NCI-H2171 treated with DMSO at 0.1 percent for 48 hours (cell line): Measurements from ENCODE around the gene TECRL.

Experiments used
- DNase-seq: peaks from one replicate; lab custom pipeline; 2025; lab: John Stamatoyannopoulos, UW

The TECRL gene, protein sequence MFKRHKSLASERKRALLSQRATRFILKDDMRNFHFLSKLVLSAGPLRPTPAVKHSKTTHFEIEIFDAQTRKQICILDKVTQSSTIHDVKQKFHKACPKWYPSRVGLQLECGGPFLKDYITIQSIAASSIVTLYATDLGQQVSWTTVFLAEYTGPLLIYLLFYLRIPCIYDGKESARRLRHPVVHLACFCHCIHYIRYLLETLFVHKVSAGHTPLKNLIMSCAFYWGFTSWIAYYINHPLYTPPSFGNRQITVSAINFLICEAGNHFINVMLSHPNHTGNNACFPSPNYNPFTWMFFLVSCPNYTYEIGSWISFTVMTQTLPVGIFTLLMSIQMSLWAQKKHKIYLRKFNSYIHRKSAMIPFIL

DNA sequence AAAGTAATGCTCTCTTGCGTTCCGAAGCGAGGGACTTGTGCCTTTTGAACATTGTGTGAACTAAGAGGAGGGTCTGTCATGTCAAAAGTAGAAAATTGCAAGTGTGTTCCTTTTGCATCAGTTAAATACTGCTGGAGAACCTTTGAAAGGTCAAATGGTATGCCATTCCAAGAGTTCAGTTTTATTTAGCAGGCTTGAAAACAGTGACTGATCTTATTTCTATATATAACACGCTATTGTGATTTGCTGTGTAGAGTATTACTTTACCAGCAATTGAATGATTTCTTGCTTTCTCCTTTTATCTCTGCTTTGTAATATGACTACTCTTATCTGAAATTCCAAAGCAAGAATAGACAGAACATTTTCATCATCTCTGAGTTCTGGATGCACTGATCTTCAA lies at the start of gene TECRL:
TECRL (minus strand) TSS at position 151 of the 400 bp plus-strand sequence; CDS start at position 52, 99 bp downstream.
- DNase-seq: no peak

DNA sequence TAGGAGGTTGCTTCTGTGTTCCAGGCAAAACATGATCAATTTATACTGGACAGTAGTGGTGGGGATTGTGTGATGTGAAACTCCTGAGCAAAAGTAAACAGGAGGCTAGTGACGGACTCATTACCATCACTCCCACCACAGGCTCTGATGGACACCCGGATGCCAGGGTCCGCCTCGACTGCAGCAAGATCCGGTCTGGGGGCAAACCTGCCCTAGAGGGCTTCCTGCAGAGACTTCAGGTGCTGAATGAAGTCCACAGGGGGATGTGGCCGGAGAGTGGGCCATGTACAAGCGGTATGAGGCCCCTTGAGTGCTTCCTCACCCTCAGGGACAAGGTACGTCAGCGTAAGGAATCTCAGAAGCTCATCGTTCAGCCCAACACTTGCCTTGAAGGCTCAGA lies 23.4 kb upstream of the TECRL start:
- DNase-seq: no peak

DNA sequence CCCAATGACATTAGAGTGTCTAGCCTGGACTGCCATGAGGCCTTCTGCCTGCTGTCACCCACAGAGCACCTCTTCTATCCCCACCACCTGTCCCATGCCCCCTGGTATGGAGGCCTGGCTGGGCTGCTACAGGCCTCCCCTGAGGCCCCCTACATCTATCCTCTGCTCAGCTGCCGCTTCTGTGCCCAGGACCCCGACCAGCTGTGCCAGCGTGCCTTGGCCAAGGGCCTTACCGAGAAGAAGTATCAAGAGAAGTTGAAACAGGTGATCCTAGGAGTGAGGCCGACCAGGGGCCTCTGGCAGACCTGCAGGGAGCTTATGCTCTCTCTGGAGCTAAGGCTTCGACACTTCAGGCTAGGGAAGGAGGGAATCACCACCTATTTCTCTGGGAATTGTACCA lies 21.7 kb upstream of the TECRL start:
- DNase-seq: no peak

DNA sequence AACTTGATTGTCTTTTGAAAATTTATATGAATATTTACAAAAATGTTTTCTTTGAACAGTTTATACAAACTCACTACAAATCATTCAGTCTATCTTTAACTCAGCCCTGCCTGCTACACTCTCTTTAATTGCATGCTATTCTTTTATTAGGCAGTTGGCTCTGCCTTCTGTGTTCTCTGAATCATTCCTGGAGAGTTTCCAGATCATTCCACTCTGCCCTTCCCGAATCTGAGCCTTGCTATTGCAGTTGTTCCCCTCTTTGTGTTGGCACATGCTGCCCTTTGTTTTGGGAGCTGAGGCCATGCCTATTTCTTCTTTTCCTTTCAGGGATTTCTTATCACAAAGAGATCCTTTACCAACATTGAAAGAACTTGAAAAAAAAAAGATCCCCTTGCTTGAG lies 8.7 kb upstream of the TECRL start:
- peak; percentile 3 for DNase-seq

DNA sequence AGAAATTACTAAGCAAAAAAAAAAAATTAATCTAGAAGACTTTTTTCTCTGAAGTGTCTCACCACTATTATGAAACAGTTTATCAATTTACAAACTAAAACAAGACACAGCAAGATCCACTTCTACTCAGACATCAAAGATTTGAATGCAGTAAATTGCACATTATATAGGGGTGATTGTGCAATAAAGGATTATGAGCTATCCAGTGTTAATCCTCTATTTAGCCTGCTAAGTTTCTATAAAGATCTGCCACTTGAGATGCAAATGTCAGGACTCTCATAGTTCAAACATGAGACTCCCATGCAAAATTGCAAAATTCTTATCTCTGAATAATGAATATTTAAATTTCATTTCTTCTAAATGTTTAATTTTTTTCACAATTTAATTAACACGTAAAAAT lies 2.2 kb downstream of the TECRL start:
- DNase-seq: no peak

DNA sequence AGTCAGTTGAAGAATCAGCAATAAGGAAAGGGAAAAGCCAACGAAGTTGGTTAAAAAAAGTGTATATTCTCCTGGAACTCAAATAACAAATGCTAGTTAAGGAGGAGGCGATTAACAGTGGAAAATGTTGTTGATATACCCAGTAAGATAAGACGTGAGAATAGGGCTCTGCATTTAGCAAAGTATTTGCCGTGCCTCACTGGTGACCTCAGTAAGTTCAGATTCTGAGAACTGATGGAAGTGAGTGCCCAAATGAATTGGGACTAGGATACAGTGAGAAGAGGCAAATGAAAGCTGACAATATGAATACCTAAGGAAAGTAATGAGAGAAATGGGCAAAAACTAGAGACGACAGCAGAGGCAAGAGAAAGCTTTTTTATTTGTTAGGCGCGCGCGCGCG lies 3.5 kb downstream of the TECRL start:
- DNase-seq: no peak

DNA sequence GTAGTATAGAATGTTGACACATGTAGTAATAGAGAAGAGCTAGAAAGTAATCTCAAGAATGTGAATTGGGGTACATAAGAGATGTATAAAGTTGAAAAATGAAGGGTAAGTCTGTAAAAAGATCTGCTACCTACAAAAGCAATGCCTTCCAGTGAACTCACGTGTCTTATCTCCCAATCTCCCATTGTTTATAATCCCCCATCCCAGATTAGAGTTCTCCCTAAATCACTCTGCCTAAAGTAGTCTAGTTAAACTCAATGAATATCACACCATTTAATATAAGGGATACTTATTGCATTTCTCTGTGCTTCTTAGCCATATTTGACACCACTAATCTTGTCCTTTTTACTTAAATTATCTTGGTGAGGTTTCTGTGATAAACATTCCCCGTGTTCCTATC lies 6.6 kb downstream of the TECRL start:
- DNase-seq: no peak

DNA sequence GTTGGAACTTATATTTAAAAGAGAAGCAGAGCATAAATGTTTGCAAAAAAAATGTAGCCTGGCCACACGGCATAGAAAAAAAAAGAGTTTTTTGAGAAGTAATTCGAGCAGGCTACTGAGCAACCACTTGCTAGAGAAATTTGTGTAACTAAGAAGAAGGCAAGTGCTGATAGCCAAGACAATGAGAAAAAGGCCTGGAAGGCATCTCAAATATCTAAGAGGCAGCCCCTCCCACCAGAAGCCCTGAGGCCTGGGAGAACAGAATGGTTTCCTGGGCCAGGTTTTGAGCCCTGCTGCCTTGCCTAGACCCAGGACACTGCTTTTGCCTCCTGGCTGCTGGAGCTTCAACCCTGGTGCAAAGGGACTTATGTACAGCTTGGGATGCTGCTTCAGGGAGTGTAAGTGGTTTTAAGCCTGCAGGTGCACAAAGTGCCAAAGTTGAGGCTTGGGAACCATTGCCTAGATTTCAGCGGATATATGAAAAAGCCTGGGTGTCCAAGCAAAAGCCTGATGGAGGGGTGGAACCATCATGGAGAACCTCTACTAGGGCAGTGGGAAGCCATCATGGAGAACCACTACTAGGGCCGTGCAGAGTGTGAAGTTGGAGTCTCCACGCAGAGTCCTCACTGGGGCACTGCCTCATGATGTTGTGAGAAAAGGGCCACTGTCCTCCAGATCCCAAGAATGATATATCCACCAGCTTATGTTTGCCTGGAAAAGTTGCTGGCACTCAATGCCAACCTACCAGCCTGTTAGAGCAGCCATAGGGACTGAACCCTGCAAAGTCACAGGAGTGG lies 9.7 kb downstream of the TECRL start:
- no peak for DNase-seq

DNA sequence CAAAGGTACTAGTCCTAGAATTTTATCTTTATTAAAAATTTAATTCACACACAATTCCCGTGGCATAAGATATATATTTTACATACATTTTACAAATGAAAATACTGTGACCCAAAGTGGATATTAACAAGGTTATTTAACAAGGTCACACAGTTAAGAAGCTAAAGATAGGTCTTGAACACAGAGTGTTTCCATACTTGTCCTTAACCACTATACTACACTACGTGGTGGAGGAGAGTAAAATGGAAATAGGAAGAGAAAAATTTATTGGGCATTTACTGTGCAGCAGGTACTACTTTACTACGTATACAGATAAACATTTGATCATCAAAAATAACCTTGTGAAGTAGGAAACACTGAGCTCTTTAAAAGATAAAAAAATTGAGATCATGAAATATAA lies 14.8 kb downstream of the TECRL start:
- no peak for DNase-seq

DNA sequence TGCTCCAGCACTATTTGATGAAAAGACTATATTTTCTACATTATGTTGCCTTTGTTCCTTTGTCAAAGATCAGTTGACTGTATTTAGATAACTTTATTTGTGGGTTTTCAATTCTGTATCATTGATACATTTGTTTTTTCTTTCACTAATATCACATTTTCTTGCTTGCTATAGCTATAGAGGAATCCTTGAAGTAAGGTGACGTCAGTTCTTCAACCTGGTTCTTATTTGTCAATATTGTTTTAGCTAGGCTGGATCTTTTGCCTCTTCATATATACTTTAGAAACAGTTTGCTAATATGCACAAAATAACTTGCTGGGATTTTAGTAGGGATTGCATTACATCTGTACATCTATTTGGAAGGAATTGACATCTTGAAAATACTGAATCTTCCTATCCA lies 21.0 kb downstream of the TECRL start:
- DNase-seq: no peak

DNA sequence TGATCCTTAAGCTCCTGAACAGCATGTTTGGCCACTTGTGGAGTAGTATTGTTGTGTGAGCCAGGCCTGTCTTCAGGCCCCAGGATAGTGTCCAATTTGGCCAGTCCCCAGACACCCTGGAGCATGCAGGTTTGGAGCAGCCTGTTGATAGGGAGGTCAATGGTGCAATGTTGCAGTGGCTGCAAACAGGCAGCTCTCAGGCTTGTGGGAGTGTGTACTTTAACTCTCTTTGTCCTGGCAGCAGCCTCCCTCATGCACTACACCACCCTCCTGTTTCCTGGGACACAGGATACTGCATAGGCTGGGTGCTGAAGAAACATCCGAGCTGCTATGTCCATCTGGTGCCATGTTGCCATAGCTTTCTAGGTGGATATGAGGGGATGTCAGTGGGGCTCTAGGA lies 24.0 kb downstream of the TECRL start:
- DNase-seq: no peak

DNA sequence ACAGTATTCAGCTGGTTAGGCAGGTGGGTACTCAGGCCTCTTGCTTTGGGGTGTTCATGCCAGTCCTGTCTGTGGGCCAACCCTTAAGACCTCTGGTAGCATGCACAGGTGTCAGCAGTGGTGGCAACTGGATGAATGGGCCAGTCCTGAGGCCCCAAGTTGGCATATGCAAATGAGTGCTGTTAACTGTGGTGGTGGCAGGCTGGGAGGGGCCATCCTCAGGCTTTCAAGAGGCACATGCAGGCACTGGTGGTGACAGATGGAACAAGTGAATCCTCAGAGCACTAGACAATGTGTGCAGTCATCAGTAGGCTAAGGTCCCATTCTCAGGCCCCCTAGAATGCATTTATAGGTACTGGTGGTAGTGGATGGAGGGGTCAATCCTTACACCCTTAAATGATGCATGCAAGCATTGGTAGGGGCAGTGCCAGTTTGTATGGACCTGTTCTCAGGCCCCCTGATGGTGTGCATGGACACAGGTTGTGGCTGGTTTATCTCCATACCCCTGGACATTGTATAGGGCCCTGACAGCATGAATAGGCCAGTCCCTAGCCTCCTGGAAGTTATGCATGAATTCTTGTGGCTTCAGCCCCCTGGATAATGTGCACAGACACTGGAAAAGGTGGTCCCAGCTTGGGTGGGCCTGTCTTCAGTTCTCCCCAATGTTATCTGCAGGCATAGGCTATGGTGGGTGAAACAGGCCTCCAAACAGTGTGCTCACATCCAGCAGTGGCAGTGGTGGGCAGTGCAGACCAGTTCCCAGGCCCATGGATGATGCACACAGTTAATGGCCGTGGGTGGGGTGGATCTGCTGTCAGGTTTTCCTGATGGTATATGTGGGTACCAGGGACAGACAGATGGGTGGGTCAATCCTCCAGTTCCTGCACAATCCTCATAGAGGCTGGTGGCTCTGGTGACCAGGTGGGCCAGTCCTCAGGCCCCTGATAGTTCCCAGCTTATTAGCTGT lies 24.7 kb downstream of the TECRL start:
- no peak for DNase-seq

DNA sequence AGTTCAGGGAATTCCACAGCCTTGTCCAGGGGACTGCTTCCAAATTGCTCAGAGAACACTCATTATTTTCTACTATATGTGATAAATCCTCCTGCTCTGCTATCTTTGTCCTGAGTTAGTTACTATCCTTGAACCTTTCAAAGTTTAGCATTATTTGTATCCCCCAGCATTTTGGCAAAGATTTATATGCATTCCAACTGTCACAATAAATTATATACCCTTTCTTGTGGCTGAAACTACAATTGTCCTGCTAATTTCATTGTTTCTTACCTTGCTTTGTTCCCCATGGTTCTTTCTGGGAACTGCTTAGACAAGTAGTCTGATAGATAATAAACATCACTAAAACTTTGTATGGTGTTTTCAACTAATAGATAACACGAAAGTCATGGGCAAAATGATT lies 40.5 kb downstream of the TECRL start:
- no peak for DNase-seq

DNA sequence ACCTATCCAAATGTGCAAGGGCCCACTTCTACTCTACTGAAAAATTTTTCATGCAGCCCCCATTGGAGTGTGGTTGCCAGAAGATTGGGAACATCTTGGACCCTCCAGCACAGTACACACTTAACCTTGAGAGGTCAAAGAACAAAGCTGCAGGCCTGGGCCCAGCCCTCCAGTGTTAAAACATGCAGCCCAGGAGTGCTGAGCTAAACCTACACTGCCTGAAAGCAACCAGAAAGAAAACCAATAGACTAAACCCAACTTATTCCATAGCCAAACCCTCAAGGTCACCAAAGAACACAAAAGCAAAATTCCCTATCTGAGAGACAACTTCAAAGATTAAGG lies 47.9 kb downstream of the TECRL start:
- DNase-seq: no peak

DNA sequence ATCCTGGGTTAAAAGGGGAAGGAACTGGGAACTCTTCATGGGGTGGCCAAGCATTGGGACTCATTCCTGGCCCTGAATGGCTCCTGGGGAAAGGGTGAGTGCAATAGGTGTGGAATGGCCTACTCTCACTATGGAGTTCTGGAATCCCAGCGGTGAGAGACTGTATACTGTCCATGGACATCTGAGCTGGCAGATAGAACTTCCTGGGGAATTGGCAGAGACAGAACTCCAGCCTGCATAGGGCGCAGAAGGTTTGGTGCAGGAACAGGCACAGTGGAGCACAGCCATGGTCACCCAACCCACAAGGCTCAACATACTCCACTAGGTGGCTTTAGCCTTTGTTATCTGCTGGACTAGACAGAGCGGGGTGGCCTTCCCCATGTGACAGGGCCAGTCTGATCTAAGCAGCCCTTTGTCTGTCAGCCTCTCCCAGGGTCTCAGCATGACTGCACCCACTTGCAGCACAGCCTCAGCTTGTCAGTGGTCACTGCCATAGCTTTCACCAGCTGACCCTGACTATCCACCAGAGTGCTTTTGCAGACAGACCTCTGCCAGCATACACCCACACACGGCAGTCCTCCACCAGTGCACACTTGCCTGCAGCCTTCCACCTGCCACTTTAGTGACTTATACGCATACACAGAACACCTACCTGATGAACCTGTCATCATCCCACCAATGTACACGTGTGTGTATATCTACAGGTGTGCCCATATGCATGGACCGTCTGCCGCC lies 48.4 kb downstream of the TECRL start:
- no peak for DNase-seq

DNA sequence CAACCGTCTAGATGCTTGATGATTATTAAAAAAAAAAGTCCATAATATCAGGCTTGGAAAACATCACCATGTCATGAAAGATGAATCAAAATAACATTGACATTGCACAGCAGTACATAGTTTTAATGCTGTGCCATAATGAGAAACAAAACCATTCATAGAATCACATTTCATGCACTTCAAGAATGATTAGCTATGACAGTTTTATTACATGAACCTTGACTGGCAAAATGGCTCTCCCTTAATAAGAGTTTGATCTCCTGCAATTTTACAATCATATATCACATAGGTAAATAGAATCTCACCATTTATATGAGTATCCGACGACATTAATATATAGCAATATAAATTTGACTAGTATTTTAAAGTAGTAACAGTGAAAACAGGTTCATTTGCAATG lies 49.8 kb downstream of the TECRL start:
- no peak for DNase-seq

DNA sequence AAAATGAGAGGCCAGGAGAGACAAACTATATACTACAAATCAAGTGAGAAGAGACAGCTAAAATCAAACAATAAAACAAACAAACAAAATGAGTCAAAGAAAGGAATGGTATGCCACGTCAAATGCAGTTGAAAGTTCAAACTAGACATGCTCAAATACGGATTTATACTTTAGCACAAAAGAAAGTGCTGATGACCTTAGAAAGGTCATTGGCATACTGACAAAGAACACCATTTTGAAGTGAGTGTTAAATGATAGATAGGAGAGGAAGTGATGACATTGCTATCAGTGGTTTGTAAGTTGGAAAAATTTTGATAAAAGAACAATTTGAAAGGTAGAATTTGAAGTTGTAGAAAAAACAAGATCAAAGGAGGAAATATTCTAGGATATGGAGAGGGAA lies 55.3 kb downstream of the TECRL start:
- DNase-seq: no peak

DNA sequence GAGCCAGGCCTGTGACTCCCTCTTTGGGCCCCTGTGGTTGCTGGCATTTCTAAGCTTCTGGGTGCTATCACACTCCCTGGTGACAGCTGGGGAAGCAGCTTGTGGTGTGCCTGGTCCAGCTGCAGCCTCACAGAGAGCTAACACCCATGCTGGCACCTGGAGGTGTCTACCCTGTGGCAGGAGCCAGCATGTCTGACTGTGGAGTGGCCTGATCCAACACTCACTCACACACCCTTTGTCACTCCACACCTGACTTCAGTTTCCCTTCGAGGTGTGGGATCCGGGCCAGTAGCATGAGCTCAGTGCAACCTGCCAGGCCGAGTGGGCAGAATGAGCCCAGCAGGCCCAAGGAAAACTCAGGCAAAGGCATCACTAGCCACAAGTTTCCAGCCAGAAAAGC lies 67.5 kb downstream of the TECRL start:
- peak; percentile 87 for DNase-seq

DNA sequence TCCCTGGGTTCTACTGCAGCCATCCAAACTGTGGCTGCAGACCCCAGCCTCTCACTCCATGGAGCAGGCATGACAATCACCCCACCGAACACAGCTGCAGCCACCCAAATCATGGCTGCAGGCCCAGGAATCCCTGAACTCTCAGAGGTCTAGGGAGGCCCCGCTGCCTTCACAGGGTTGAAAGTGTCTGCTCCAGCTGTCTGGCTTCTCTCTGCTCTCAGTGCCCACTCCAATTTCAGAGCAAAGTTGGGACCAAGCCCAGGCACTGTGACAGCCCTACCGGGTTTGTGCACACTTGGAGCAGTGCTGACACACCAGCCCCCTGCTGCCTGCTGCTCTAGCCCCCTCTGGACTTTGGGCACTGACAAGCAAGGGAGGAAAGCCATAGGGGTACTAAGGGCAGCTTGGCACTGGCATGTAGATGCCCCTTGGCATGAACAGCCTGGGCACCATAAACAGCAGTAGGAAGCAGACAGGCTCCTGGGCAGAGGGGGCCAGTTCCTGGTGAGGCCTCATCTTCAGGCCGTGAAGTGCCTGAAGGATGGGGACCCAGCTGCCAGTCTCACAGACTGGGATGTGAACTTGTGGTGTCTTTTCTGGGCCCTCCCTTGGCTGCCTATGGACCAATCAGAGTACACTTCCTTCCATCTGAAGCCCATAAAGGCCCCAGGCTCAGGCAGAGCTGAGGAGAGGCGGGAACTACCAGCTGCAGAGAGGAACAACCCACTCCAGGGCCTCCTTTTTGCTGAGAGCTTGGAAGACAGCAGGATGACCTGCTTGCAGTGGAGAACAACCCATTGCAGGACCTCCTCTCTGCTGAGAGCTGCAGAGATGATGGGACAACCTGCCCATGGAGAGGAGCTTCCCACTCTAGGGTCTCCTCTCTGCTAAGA lies 68.8 kb downstream of the TECRL start:
- no peak for DNase-seq

DNA sequence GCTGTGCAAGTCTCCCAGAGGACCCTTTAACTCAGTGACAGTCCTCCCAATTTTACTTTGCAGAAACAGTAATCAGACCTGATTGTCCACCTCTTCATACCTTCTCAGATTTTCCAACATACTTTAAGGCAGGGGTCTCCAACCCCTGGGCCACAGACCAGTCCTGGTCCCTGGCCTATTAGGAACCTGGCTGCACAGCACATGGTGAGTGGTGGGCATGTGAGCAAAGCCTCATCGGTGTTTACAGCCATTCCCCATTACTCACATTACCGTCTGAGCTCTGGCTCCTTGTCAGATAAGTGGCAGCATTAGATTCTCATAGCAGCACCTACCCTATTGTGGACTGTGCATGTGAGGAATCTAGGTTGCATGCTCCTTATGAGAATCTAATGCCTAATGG lies 74.3 kb downstream of the TECRL start:
- DNase-seq: no peak

DNA sequence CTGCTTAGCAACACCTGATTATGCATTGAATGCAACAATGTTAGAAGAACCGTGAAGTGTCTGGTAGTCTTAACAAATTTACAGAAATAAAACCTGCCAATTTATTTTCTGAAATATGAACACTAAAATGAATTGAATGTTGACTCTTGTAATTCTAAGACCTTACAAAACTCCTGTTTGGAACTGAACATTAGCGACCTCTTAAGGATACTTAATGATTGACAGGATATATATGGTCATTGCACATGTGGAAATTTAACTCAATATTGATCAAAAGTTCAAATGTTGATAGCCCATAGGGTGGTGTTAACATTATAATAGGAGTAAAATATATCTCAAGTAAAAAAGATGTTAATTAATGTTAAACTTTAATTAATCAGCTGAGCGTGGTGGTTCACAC lies 79.1 kb downstream of the TECRL start:
- DNase-seq: no peak
